Activated CD4-positive, CD25-positive, alpha-beta regulatory T cell treated with anti-CD3 and anti-CD28 coated beads, Interleukin-2, amount 50 U/mL, for 72 hours (primary cell): Measurements from ENCODE around the gene PLA2G4C.

Source experiments
- DNase-seq: peaks from one replicate; pipeline ENCODE4 v3.0.0; 2021

Gene PLA2G4C, protein sequence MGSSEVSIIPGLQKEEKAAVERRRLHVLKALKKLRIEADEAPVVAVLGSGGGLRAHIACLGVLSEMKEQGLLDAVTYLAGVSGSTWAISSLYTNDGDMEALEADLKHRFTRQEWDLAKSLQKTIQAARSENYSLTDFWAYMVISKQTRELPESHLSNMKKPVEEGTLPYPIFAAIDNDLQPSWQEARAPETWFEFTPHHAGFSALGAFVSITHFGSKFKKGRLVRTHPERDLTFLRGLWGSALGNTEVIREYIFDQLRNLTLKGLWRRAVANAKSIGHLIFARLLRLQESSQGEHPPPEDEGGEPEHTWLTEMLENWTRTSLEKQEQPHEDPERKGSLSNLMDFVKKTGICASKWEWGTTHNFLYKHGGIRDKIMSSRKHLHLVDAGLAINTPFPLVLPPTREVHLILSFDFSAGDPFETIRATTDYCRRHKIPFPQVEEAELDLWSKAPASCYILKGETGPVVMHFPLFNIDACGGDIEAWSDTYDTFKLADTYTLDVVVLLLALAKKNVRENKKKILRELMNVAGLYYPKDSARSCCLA

GRCh38 chr19:48110350-48110966 is at the start of gene PLA2G4C:
Gene PLA2G4C (minus strand): TSS chr19:48110817. CDS start chr19:48106529, 4,288 bp downstream.
- DNase-seq = peak; percentile 88

DNA sequence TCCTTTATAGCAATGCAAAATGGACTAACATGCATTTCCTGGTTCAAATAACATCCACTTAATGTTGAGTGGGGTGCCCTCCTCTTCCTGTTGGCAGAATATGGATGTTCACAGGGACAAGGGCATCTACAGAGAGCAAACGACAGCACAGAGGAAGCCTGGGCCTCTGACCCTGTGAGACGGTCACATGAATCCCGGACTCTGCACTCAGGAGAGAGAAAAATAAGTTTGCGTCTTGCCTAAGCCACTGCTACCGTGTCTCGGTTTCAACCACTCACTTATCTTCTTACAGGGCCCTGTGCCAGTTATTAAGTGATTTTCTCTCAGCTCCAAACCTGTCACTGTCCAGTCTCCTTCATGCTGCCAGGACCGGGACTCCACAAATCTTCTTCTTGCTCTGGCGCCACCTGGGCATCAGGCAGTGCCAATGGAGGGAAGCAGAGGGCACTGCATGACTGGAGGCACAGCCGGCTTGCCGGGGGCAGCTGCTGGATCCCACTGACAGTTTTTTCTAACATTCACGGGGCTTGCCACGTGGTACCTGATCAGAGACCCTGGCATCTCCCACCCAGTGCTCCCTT is 47.7 kb upstream of the PLA2G4C start:
- DNase-seq = no peak

- DNase-seq = no peak
Measured at GRCh38 chr19:48154003-48154402, 43.4 kb upstream of the PLA2G4C start.

GRCh38 chr19:48152551-48152950 is 41.9 kb upstream of the PLA2G4C start:
- DNase-seq = peak; percentile 72

- no peak for DNase-seq
Measured at GRCh38 chr19:48149430-48149829, 38.8 kb upstream of the PLA2G4C start.

- DNase-seq = no peak
Measured at GRCh38 chr19:48148576-48148975, 38.0 kb upstream of the PLA2G4C start.

GRCh38 chr19:48147597-48148175 is 37.1 kb upstream of the PLA2G4C start:
- DNase-seq = no peak

- DNase-seq = no peak
Measured at GRCh38 chr19:48139053-48139452, 28.4 kb upstream of the PLA2G4C start.

GRCh38 chr19:48137411-48137810 is 26.8 kb upstream of the PLA2G4C start:
- no peak for DNase-seq

GRCh38 chr19:48136547-48136946 is 25.9 kb upstream of the PLA2G4C start:
- DNase-seq = no peak

- DNase-seq = no peak
Measured at GRCh38 chr19:48135411-48135810, 24.8 kb upstream of the PLA2G4C start.

- no peak for DNase-seq
Measured at GRCh38 chr19:48133094-48133493, 22.5 kb upstream of the PLA2G4C start.

DNA sequence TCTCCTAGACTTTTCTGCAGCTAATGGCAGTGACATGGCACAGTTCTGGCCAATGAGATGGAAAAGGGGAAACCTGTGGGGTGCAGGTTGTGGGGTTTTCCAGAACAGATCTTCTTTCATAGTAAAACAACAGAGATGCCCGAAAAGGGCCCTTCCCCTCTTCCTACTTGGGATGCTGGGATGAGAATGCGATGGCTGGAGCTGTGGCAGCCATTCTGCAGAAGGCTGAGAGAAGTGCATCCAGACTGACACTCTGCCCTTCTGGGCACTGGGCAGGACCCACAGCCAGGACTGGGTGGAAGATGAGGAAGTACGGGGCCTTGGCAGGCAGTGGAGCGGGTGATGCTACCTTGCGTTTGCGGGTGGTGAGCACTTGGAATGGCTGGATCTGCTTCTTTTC is 16.9 kb upstream of the PLA2G4C start:
- no peak for DNase-seq

DNA sequence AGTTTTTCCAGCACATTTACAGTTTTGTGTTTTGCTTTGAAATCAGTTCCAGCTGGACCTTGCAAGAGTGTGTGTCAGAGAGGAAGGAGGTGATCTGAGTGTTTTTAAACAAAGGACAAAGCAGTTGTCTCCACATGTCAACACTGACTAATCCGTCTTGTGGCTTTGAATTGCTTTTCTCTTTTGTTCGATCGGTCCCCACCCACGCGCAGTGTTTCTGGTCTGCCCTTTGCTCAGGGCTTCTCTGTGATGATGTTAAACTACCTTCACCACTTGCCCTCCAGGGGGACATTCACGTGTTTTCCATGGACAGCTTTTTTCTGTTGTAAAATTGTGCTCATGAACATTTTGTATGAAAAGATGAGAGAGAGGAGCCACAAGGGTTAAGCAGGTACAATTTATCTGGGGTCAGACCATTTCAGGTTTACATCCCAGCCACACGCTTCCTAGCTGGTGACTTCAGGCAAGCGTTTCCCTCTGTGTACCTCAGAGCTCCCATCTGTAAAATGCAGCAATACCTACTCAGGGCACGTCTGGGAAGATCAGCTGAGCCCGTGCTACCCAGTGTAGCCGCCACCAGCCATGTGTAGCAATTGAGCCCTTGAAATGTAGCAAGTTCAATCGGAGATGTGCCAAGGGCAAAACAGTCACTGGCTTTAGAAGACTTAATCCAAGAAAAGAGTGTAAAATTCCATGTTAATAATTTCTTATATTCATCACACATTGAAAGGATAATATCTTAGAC is 13.5 kb upstream of the PLA2G4C start:
- peak; percentile 57 for DNase-seq

DNA sequence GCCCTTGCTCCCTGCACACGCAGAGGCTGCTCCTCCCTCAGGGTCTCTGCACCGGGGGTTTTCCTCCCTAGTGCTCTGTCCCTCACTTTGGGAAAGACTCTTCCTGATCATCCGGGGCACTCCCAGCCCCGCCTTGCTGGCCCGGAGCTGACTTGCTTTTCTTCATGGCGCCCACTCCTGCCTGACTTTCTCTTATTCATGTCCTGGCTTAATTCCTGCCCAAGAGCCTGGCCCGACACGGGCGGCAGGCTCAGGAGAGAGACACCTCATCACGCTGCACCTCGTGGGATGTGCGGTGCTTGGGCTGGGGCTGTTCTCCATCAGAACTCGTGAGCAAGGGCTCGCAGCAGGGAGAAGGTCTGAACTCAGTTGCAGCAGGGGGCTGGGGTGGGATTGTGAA is 11.8 kb upstream of the PLA2G4C start:
- no peak for DNase-seq

DNA sequence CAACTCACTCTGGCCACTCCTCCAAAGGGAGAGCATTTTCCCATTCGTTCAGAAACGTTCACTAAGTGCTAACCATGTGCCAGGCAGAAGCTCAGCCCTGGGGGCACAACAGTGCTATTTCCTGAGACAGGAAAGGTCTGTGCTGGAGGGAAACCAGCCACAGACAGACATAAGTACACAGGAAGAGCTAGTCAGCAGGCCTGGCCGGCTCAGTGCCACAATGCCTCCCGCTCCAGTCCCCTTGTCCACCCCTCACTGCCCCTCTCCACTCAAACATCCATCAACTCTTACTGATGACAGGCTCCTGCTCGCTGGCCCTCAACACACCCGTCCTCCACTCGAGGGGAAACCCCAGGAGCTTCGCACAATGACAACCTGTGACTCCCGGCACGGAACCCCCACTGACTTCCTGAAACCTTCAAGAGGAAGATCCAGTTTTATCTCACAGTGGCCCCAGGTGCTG is 11.3 kb upstream of the PLA2G4C start:
- DNase-seq = no peak

GRCh38 chr19:48121066-48121465 is 10.4 kb upstream of the PLA2G4C start:
- no peak for DNase-seq

DNA sequence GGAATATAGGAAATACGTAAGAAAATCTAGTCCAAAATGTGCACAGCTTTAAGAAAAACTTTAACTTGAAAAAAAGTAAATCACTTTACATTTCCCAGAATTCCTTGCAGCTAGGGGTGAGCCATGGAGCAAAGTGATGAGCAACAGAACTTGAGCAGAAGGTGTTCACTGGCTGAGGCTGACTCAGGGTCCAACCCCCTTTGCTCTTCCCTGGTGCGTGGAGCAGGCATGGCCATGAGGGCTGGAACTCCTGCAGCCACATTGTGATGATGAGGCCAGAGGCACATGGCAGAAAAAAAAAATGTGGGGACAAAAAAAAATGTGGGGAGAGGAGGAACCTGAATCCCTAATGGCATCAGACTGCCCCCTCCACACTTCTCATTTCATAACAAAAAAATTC is 9.9 kb upstream of the PLA2G4C start:
- no peak for DNase-seq

GRCh38 chr19:48118131-48118517 is 7.5 kb upstream of the PLA2G4C start:
- no peak for DNase-seq

DNA sequence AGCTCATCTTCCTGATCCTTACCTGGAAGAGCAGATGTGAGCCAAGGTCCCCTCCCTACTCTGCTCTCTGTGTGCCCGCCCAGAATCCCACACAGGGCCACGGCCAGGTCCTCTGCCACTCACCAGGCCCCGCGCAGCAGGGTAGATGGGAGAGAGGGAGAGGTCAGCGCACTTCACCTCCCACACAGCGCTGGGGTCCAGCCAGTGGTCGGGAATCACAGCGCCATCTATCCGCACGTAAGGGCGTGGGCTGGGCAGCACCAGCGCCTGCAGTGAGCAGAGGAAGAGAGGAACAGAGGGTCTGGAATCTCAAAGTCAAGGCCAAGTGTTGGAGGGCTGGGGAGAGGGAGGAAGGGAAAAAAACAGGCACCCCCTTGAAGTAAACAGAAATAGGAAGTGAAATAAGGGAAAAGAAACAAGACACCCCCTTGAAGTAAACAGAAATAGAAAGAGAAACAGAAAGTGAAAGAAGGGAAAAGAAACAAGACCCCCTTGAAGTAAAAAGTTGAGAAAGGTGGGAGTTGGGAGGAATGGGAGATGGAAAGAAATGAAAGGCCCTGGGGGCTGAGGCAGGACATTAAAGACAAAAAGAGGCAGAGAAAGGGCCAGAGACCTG is 7.0 kb upstream of the PLA2G4C start:
- no peak for DNase-seq

- DNase-seq = no peak
Measured at GRCh38 chr19:48113190-48113917, 2.7 kb upstream of the PLA2G4C start.

DNA sequence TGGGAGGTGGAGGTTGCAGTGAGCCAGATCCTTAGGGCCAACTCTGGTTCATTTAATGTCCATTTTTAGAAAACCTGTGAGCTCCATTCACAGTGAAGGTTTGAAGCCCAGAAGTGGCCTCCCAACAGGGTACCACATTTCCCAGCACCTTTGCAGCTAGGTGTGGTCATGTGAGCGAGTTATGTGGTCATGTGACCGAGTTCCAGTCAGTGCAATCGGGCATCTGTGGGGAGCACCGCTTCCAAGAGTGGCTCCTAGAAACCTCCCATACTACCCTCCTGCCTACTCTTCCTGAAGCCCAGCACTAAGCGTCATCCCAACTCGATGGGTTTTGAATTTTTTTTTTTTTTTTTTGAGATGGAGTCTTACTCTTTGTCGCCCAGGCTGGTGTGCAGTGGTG is 663 bp upstream of the PLA2G4C start:
- no peak for DNase-seq
